ENCODE data around the gene SP2. TPM values are rescaled to one million over a fixed set of nuclear protein-coding genes. Genes with fewer than 3 reads are reported as not detected.

The SP2 gene
- total RNA-seq, 2 donors from 2014 or later = 15.2 to 15.8 TPM

- DNase-seq (ENCODE audit: low spot score) = peak; percentile 48
- WGBS = 31% methylated on average over 9 of the region's 9 CpGs
- no peaks in the 10 kb centered on the region for H3K27me3 ChIP-seq (replicated peaks; ENCODE audit: insufficient read depth)
- TF ChIP-seq POLR2AphosphoS5 (IDR thresholded peaks at IDR 0.05) = peak; percentile 17
- TF ChIP-seq POLR2A (IDR thresholded peaks at IDR 0.05) = no peak
- H3K4me1 ChIP-seq (replicated peaks) = peaks cover 15% of the 10 kb centered on the region
- intact Hi-C loops (cut with DNase I) = no loop called here
- H3K9me3 ChIP-seq = no peaks in the 10 kb centered on the region
- H3K27ac ChIP-seq = peak overlapping the region; percentile 4 to 59
- no peaks in the 10 kb centered on the region for H3K36me3 ChIP-seq
- H3K4me3 ChIP-seq = no peak overlapping the region
These were observed 12.2 kb upstream of the SP2 start for GRCh38 chr17:47883589-47884426.

DNA sequence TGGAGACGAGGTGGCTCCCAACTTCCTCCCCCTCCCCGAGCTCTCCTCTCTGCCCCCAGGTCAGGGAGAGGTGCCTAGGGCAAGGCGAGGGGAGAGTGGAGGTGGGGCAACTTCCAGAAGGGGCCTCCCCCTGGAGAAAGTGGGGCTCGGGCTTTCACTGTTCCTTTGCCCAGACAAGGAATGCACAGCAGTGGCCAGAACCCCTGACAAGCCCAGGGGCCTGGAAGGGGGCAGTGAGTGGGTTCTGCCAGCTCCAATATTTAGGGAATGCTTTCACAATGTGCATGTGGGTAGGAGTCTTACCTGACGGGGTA is 11.7 kb upstream of the SP2 start:
- Histone ChIP-seq H3K4me3 (no peak overlapping the region), H3K36me3 (no peaks in the 10 kb centered on the region), H3K9me3 (no peaks in the 10 kb centered on the region), H3K27me3 (replicated peaks; ENCODE audit: insufficient read depth) (no peaks in the 10 kb centered on the region), H3K27ac (peak overlapping the region; percentile 4 to 59), H3K4me1 (replicated peaks) (peaks cover 15% of the 10 kb centered on the region)
- 23% methylated on average over 5 of the region's 5 CpGs for WGBS
- DNase-seq (ENCODE audit: low spot score) = no peak
- intact Hi-C loops (cut with DNase I) = no loop called here
- TF ChIP-seq POLR2AphosphoS5 (IDR thresholded peaks at IDR 0.05) = no peak
- no peak for TF ChIP-seq POLR2A (IDR thresholded peaks at IDR 0.05)
- no peak for TF ChIP-seq CTCF (IDR thresholded peaks at IDR 0.05)

- no peak overlapping the region for H3K4me3 ChIP-seq
- intact Hi-C loops (cut with DNase I) = no loop called here
- no peaks in the 10 kb centered on the region for H3K27me3 ChIP-seq (replicated peaks; ENCODE audit: insufficient read depth)
- TF ChIP-seq POLR2AphosphoS5 (IDR thresholded peaks at IDR 0.05) (no peak), CTCF (IDR thresholded peaks at IDR 0.05) (no peak), POLR2A (IDR thresholded peaks at IDR 0.05) (no peak)
- no peak for DNase-seq (ENCODE audit: low spot score)
- peak overlapping the region; percentile 4 to 59 for H3K27ac ChIP-seq
- 47% methylated on average over 11 of the region's 11 CpGs for WGBS
- peaks cover 15% of the 10 kb centered on the region for H3K4me1 ChIP-seq (replicated peaks)
- no peaks in the 10 kb centered on the region for H3K9me3 ChIP-seq
- H3K36me3 ChIP-seq = no peaks in the 10 kb centered on the region
These were observed 10.9 kb upstream of the SP2 start for GRCh38 chr17:47884905-47885730.

- intact Hi-C loops (cut with DNase I) = no loop called here
- WGBS = 89% methylated on average over 6 of the region's 6 CpGs
- no peak for DNase-seq (ENCODE audit: low spot score)
- TF ChIP-seq POLR2AphosphoS5 (IDR thresholded peaks at IDR 0.05) (no peak), POLR2A (IDR thresholded peaks at IDR 0.05) (no peak)
- H3K4me1 ChIP-seq (replicated peaks) = peaks cover 4% of the 10 kb centered on the region
- H3K27ac ChIP-seq = no peak overlapping the region
- no peak overlapping the region for H3K4me3 ChIP-seq
- H3K27me3 ChIP-seq (replicated peaks; ENCODE audit: insufficient read depth) = no peaks in the 10 kb centered on the region
- no peaks in the 10 kb centered on the region for H3K9me3 ChIP-seq
- no peaks in the 10 kb centered on the region for H3K36me3 ChIP-seq
These were observed 7.7 kb upstream of the SP2 start for GRCh38 chr17:47888293-47888692.

GRCh38 chr17:47889734-47890529 is 6.1 kb upstream of the SP2 start:
- intact Hi-C loops (cut with DNase I) = loop anchor here (1.0 to 5.0 kb wide), 2 partner anchors 49 to 52 kb away; partner anchors contain the start of genes PNPO and SCRN2
- Histone ChIP-seq H3K4me1 (replicated peaks) (no peaks in the 10 kb centered on the region), H3K9me3 (no peaks in the 10 kb centered on the region), H3K4me3 (no peak overlapping the region), H3K27ac (no peak overlapping the region), H3K27me3 (replicated peaks; ENCODE audit: insufficient read depth) (no peaks in the 10 kb centered on the region), H3K36me3 (no peaks in the 10 kb centered on the region)
- 44% methylated on average over 11 of the region's 11 CpGs for WGBS
- TF ChIP-seq POLR2A (IDR thresholded peaks at IDR 0.05) (no peak), CTCF (IDR thresholded peaks at IDR 0.05) (peak; percentile 96 to 99 (median 96)), POLR2AphosphoS5 (IDR thresholded peaks at IDR 0.05) (peak; percentile 80)
- peak; percentile 90 for DNase-seq (ENCODE audit: low spot score)

Data from prostate gland (tissue), 2 donors.